HG03139 (cell line): ENCODE data around the gene PLAU.
"Not testable (repeated sequence)": the region's sequence is repeated elsewhere in the genome, so short reads cannot be mapped to it uniquely, and the experiment has no call there.

Experiments
- ATAC-seq: cut with Tn5 transposase; IDR thresholded peaks from one replicate; pipeline ENCODE4 v1.9.1; 2021; ENCODE audit not compliant: unreplicated experiment

The PLAU gene

DNA sequence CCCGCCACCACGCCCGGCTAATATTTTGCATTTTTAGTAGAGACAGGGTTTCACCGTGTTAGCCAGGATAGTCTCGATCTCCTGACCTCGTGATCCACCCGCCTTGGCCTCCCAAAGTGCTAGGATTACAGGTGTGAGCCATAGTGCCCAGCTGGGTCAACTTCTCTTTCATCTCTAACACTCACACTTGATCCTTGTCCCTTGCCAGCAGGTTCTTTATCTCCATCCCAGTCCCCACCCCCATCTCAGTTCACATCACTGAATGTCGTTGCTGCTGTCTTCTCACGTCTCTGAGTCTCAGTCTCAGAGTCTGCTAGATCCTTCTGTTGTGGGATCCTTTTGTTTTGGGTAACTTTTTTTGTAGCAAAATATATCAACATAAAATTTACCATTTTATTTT is 15.6 kb upstream of the PLAU start:
- not testable (repeated sequence) for ATAC-seq

DNA sequence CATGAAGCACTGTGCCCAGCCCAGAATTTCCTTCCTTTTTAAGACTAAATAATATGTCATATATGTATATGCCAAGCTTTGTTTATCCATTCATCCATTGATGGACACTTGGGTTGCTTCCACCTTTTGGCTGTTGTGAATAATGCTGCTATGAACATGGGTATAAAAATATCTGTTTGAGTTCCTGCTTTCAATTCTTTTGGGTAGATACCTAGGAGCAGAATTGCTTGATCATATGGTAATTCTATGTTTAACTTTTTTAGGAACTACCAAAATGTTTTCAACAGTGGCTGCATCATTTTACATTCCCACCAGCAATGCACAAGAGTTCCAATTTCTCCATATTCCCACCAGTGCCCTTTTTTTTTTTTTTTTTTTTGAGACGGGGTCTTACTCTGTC is 13.2 kb upstream of the PLAU start:
- no peak for ATAC-seq

- no peak for ATAC-seq
These were observed 12.1 kb upstream of the PLAU start for GRCh38 chr10:73898730-73899410.

DNA sequence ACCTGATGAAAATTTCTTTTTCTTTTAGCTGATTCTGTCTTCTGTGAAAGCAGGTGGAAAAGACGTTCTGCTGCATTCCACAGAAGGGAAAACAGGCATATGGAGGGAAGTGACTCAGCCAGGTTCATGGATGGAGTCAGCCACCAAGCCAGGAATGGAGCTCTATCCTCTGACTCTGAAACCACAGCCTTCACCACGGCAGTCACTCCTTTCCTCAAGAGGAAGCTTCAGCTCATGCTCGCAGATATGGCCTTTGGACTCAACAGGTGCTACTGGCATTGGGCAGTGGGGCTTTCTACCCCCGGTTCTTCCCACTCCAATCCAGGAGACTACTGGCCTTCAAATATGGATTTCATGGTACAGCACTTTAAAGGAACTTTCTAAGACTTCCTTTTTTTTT is 11.5 kb upstream of the PLAU start:
- ATAC-seq = no peak

DNA sequence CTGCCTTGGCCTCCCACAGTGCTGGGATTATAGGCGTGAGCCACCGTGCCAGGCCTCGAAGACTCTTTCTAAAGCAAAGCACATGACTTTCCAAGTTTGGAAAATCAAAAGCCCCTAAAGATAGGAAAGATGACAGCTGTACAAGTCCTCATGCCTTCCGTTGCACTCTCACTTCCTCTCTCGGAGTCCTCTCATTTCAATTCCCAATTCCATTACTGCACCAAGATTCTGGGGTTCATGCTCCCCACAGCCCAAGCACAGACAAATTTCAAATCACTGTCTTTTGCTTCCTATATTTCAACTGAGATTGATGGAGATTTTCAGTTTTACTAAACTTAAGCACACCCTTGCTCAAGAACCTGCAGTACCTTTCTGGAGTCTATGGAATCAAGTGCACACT is 10.9 kb upstream of the PLAU start:
- ATAC-seq = no peak

DNA sequence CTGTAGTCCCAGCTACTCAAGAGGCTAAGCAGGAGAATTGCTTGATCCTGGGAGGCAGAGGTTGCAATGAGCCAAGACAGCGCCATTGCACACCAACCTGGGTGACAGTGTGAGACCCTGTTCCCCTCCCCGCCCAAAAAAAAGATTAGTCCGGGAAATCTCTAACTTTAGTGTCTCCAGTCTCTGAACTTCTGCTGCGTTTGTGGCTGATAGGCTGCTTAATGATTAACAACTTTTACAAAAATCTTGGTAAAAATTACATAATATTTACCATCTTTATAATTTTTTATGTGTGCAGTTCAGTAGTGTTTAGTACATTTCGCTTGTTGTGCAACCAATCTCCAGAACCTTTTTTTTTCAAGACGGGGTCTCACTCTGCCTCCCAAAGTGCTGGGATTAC is 9.7 kb upstream of the PLAU start:
- no peak for ATAC-seq

- no peak for ATAC-seq
These were observed 8.6 kb upstream of the PLAU start for GRCh38 chr10:73902351-73902750.

GRCh38 chr10:73905256-73906020 is 5.5 kb upstream of the PLAU start:
- ATAC-seq = no peak

- ATAC-seq = no peak
These were observed 4.1 kb upstream of the PLAU start for GRCh38 chr10:73906524-73907447.

DNA sequence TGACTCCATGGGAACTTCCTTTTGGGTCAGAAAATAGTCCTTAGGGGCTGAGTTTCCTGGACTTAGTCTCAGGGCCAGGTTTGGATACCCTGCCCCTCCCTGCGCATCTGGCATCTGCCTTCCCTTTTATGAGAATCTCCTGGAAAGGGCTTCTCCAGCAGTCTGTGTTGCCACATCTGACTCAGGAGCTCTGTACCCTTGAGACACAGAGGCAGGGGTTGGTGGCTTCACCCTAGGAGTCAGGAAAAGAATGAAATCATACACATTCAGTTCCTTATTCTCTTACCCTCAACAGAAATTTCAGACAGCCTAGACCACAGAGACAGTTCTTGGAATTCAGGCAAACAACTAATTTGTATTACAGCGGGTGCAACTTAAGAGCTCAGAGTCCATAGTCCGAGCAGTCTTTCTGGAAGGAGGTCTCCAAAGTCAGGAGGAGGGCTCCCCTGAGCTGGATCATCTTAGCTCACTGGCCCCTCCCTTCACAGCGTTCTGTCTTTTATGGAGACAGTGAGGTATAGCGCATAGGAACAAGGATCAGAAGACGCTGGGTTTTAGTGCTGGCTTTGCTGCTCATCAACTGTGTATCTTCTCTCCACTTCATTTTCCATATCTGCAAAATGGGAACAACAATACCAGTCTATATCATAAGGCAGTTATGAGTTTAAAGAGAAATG is 3.0 kb upstream of the PLAU start:
- ATAC-seq = no peak

GRCh38 chr10:73908853-73909539 is 1.9 kb upstream of the PLAU start:
- no peak for ATAC-seq

- no peak for ATAC-seq
These were observed 1.3 kb upstream of the PLAU start for GRCh38 chr10:73909540-73910115.

GRCh38 chr10:73910401-73910763 is 550 bp upstream of the PLAU start:
- ATAC-seq = no peak

GRCh38 chr10:73911553-73912004 is 647 bp downstream of the PLAU start:
- ATAC-seq = no peak

GRCh38 chr10:73914036-73914435 is 3.1 kb downstream of the PLAU start:
- ATAC-seq = no peak

- ATAC-seq = no peak
These were observed 4.4 kb downstream of the PLAU start for GRCh38 chr10:73915206-73915851.

DNA sequence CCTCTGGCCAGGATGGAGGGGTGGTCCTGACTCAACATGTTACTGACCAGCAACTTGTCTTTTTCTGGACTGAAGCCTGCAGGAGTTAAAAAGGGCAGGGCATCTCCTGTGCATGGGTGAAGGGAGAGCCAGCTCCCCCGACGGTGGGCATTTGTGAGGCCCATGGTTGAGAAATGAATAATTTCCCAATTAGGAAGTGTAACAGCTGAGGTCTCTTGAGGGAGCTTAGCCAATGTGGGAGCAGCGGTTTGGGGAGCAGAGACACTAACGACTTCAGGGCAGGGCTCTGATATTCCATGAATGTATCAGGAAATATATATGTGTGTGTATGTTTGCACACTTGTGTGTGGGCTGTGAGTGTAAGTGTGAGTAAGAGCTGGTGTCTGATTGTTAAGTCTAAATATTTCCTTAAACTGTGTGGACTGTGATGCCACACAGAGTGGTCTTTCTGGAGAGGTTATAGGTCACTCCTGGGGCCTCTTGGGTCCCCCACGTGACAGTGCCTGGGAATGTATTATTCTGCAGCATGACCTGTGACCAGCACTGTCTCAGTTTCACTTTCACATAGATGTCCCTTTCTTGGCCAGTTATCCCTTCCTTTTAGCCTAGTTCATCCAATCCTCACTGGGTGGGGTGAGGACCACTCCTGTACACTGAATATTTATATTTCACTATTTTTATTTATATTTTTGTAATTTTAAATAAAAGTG is 6.0 kb downstream of the PLAU start:
- no peak for ATAC-seq

DNA sequence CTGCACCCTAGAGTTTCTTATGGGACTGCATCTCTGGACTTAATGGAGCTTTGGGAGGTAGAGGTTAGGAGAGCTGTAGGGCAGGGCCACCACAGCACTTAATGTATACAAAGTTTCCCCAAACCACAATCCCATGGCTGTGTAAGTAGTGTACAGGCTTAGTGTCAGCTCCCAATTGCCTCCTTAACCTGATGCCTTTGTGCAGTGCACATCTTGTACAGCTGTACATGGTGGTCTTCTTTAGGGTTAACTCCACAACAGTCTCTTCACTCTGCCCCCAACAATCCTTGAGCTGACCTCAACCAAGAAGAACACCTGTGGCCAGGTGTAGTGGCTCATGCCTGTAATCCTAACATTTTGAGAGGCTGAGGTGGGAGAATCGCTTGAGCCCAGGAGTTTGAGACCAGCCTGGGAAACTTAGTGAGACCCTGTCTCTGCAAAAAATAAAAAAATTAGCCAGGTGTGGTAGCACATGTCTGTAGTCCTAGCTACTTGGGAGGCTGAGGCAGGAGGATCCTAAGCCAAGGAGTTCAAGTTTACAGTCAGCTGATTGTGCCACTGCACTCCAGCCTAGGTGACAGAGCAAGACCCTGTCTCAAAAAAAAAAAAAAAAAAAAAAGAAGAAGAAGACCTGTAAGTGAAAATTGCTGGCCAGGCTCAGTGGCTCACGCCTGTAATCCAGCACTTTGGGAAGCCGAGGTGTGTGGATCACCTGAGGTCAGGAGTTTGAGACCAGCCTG is 6.8 kb downstream of the PLAU start:
- no peak for ATAC-seq
